Tibial artery (tissue), 4 donors: ENCODE measurements around the gene SIRT6.
"Not testable (repeated sequence)": the region's sequence is repeated elsewhere in the genome, so short reads cannot be mapped to it uniquely, and the experiment has no call there.

ENCODE experiments used
- DNase-seq, 2 donors: peaks; one replicate each; pipeline ENCODE4 v3.0.0-alpha.2; 2019
- H3K27ac ChIP-seq, 2 donors: fragments of 200-600 bp; sonication (generic) in 1 of 2; 1 replicate in 1 of 2; 2 replicates in 1 of 2; pipeline ENCODE4 v1.5.1; 2018 to 2019; ENCODE audit warnings: mild to moderate bottlenecking in 1 of 2
- H3K27me3 ChIP-seq, 2 donors: fragments of 200-600 bp; sonication (generic) in 1 of 2; one replicate each; pipeline versions ENCODE4 v1.5.1 to v1.6.0; 2016 to 2019
- H3K36me3 ChIP-seq, 3 donors: fragments of 200-600 bp; sonication (generic) in 2 of 3; one replicate each; pipeline ENCODE4 v1.5.1; 2016 to 2019; ENCODE audit warnings: mild to moderate bottlenecking in 2 of 3
- H3K4me1 ChIP-seq, 4 donors: fragments of 200-600 bp; sonication (generic) in 2 of 4; 1 replicate in 3 of 4; 2 replicates in 1 of 4; pipeline ENCODE4 v1.5.1; 2016 to 2019
- H3K4me3 ChIP-seq, 2 donors: fragments of 200-600 bp; sonication (generic) in 1 of 2; 1 replicate in 1 of 2; 2 replicates in 1 of 2; pipeline ENCODE4 v1.5.1; 2018 to 2019; ENCODE audit warnings: mild to moderate bottlenecking in 2 of 2
- H3K9me3 ChIP-seq, 3 donors: fragments of 200-600 bp; sonication (generic) in 1 of 3; one replicate each; pipeline ENCODE4 v1.5.1; 2016 to 2019
- intact Hi-C: fragments of 100-400 bp; cut with DNase I; formaldehyde crosslinking; loops from one replicate; pipeline ENCODE4 v1.15.0; 2023; ENCODE audit warnings: low total_unique reads
- TF ChIP-seq, protein P1 (sequence below), 2 experiments: fragments of 200-600 bp in 1 of 2; fragments of 450-650 bp in 1 of 2; IDR thresholded peaks; one replicate each; pipeline ENCODE4 v1.5.1; 2017 to 2019; ENCODE audit warnings: antibody characterized with exemption in 2 of 2, mild to moderate bottlenecking in 1 of 2, moderate library complexity in 1 of 2

Gene SIRT6

DNA sequence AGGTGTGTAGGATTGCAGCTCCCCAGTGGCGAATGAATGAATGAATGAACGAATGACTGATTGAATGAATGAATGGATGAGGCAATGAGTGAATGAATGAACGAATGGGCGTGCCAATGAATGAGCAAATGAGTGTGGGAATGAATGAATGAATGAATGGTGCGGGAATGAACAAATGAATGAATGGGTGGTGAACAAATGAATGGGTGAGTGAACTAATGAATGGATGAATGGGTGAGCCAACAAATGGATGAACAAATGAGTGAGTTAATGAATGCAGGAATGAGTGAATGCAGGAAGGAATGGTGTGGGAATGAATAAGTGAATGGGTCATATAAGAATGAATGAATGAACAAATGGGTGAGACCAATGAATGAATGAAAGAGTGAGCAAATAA, 14.9 kb upstream of the SIRT6 start:
- H3K27ac ChIP-seq, result no peak overlapping the region
- H3K27me3 ChIP-seq, result peaks cover 6 to 78% of the 10 kb centered on the region in 2 donors
- peaks cover 0 to 13% (median 9%) of the 10 kb centered on the region in 4 donors for H3K4me1 ChIP-seq
- no peaks in the 10 kb centered on the region for H3K36me3 ChIP-seq
- intact Hi-C loops, result no loop called here
- TF ChIP-seq, protein P1, sequence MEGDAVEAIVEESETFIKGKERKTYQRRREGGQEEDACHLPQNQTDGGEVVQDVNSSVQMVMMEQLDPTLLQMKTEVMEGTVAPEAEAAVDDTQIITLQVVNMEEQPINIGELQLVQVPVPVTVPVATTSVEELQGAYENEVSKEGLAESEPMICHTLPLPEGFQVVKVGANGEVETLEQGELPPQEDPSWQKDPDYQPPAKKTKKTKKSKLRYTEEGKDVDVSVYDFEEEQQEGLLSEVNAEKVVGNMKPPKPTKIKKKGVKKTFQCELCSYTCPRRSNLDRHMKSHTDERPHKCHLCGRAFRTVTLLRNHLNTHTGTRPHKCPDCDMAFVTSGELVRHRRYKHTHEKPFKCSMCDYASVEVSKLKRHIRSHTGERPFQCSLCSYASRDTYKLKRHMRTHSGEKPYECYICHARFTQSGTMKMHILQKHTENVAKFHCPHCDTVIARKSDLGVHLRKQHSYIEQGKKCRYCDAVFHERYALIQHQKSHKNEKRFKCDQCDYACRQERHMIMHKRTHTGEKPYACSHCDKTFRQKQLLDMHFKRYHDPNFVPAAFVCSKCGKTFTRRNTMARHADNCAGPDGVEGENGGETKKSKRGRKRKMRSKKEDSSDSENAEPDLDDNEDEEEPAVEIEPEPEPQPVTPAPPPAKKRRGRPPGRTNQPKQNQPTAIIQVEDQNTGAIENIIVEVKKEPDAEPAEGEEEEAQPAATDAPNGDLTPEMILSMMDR (IDR thresholded peaks at IDR 0.05), result no peak
- no peaks in the 10 kb centered on the region for H3K9me3 ChIP-seq
- DNase-seq, result no peak
- no peak overlapping the region for H3K4me3 ChIP-seq

DNA sequence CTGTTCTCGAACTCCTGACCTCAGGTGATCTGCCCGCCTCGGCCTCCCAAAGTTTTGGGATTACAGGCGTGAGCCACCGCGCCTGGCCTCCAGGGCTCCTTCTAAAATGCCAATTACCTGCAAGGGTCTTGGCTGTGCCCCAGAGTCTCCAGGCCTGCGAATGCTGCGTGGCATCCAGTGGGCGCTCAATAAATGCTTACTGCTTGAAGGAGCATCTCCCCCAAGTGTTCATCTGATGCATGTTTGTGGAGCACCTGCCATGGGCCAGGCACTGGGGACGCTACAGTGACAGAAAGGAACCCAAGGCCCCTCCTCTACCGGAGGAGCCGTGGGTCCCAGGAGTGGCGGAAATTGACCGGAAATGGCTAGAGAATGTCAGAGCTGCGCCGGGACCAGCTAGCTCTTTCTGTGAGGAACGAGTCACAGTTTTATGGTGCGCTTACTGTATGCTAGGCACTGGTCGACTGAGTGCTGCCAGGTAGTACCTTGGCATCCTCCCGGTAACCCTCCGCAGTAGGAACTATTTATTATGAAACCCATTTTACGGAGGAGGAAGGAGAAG, 14.3 kb upstream of the SIRT6 start:
- no peak overlapping the region for H3K27ac ChIP-seq
- no peak overlapping the region for H3K4me3 ChIP-seq
- H3K36me3 ChIP-seq, result no peaks in the 10 kb centered on the region
- no peak for DNase-seq
- TF ChIP-seq, protein P1 (IDR thresholded peaks at IDR 0.05), result no peak
- H3K27me3 ChIP-seq, result peaks cover 6 to 82% of the 10 kb centered on the region in 2 donors
- H3K4me1 ChIP-seq, result peaks cover 0 to 13% (median 9%) of the 10 kb centered on the region in 4 donors
- intact Hi-C loops, result no loop called here
- no peaks in the 10 kb centered on the region for H3K9me3 ChIP-seq

DNA sequence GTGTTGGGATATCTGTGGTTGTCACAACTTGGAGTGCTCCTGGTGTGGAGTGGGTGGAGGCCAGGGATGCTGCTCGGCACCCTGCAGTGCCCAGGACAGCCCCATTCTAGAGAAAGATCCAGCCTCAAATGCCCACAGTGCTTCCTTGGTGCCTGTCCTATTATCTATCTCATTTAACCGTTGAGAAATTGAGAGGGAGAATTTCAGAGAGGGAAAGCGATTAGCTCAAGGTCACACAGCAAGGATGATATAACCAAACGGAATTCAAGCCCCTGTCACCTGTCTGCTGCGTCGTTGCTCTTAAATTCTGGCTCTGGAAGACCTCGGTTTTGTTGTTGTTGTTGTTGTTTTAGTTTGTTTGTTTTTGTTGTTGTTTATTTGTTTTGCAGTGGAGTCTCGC, 13.6 kb upstream of the SIRT6 start:
- Histone ChIP-seq H3K36me3 (no peaks in the 10 kb centered on the region), H3K27me3 (peaks cover 6 to 89% of the 10 kb centered on the region in 2 donors), H3K4me1 (peaks cover 0 to 13% (median 9%) of the 10 kb centered on the region in 4 donors), H3K9me3 (no peaks in the 10 kb centered on the region), H3K27ac (no peak overlapping the region), H3K4me3 (no peak overlapping the region)
- intact Hi-C loops, result no loop called here
- TF ChIP-seq, protein P1 (IDR thresholded peaks at IDR 0.05), result no peak
- no peak for DNase-seq

DNA sequence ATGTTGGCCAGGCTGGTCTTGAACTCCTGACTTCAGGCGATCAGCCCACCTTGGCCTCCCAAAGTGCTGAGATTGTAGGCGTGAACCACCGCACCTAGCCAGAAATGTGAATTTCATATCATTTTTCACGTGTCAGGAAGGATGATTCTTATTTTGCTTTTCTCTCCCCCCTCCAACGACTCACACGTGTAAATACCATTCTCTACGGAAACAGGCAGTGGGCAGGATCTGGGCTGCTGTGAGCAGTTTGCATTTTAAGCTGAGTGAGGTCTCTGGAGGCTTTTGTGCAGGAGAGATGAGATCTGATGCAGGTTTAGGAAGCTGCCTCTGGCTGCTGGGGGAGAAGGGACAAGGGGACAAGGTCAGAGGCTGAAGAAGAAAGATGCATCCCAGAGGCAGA, 12.0 kb upstream of the SIRT6 start:
- Histone ChIP-seq H3K27ac (no peak overlapping the region), H3K27me3 (peaks cover 6 to 92% of the 10 kb centered on the region in 2 donors), H3K9me3 (no peaks in the 10 kb centered on the region), H3K4me3 (no peak overlapping the region), H3K36me3 (no peaks in the 10 kb centered on the region), H3K4me1 (peaks cover 0 to 13% (median 9%) of the 10 kb centered on the region in 4 donors)
- intact Hi-C loops, result no loop called here
- no peak for DNase-seq
- TF ChIP-seq, protein P1 (IDR thresholded peaks at IDR 0.05), result no peak

DNA sequence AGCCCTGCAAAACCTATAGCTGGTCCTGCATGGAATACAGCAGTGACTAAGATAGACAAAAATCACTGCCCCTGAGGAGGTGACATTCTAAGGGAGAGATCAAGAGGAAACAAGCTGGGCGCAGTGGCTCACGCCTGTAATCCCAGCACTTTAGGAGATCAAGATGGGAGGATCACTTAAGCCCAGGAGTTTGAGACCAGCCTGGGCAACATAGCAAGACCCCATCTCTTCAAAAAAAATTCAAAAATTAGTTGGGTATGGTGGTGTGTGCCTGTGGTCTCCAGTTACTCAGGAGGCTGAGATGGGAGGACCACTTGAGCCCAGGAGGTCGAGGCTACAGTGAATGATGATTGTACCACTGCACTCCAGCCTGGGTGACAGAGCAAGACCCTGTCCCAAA, 10.2 kb upstream of the SIRT6 start:
- H3K9me3 ChIP-seq, H3K4me1 ChIP-seq, intact Hi-C loops, H3K36me3 ChIP-seq, H3K4me3 ChIP-seq, H3K27ac ChIP-seq, DNase-seq: not testable (repeated sequence)
- peaks cover 6 to 80% of the 10 kb centered on the region in 2 donors for H3K27me3 ChIP-seq

DNA sequence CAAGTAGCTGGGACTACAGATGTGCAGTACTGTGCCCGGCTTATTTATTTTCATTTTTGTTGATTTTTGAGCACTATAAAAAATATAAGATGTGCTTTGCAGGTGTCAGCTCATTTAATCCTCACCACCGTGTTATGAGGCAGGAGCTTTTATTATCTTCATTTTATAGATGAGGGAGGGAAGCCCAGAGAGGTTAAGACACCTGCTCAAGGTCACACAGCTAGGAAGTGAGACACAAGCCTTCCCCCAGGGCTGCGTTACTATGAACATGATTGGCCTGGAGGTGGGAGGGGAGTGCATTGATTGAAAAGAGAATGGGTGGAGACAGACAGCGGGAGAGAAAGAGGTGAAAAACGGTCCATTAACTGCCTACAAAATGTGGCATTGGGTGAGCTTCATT, 7.3 kb upstream of the SIRT6 start:
- intact Hi-C loops, result loop anchor here (10.0 kb wide), 1 partner anchor 205 kb away; the partner anchor contains the start of gene EEF2
- Histone ChIP-seq H3K27me3 (peaks cover 0 to 56% of the 10 kb centered on the region in 2 donors), H3K27ac (no peak overlapping the region), H3K36me3 (no peaks in the 10 kb centered on the region), H3K4me3 (no peak overlapping the region), H3K4me1 (no peaks in the 10 kb centered on the region), H3K9me3 (no peaks in the 10 kb centered on the region)
- no peak for DNase-seq
- TF ChIP-seq, protein P1 (IDR thresholded peaks at IDR 0.05), result no peak
